NCI-H748 (cell line): ENCODE measurements around the gene UBE2D2.

Experiments used
- DNase-seq: peaks from one replicate; lab custom pipeline; 2025; ENCODE audit not compliant: unreplicated experiment; lab: John Stamatoyannopoulos, UW

The UBE2D2 gene

DNA sequence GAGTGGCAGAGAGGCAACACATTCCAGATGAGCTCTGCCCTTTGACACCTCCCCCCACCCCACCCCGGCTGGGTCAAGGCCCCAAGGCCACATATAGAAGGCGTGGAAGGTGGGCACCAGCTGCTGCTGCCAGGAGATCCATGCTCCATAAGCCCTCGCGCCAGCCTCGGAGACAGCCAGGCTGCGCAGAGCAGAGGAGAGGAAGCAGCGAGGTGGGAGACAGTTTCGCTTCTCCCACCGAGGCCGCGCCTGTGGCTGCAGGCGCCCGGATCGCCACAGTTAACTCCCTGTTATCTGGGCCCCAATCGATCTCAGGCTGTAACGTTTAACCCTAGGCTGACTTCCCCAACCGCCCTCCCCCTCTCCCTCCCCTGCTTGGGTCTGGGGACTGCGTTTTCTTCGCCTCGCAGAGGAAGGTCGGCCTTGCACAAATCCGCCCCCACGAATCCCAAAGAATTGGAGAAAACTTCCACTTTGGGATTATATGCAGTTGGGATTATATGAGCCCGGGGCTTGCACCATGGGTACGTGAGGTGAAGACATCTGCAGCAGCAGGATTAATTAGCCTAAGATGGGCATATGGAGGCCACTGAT is 85.9 kb downstream of the UBE2D2 start:
- peak; percentile 48 for DNase-seq

DNA sequence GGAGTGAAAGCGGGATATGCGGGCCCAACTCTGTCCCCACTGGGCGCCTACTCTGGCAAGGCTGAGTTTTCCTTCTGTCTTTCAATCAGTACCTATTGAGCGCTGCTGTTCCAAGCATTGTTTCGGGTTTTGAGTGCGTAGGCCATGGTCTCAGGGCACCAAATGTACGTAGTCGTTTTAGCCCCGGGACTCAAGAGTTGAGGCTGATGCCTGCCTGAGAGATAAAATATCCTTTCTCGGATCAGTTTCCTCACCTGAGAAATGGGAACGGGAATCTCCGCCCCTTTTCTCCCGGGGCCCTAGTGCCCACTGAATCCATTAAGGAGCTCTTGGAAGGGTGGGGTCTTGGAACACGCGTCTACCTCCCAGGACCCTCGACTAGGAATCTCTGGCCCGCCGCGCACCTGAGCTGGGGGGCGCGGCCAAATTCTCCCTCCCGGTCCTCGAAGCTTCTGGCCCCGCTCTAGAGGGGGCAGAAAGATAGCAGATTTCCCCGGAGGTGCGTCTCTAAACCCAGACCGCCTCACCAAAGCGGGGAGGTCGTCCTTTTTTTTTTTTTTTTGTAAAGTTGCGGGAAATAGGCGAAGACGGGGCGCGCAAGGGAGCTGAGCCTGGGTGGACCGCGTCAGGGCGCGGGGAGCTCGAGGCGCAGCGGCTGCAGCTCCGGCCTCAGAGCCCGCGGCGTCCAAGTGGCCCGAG is 86.5 kb downstream of the UBE2D2 start:
- peak; percentile 45 for DNase-seq

DNA sequence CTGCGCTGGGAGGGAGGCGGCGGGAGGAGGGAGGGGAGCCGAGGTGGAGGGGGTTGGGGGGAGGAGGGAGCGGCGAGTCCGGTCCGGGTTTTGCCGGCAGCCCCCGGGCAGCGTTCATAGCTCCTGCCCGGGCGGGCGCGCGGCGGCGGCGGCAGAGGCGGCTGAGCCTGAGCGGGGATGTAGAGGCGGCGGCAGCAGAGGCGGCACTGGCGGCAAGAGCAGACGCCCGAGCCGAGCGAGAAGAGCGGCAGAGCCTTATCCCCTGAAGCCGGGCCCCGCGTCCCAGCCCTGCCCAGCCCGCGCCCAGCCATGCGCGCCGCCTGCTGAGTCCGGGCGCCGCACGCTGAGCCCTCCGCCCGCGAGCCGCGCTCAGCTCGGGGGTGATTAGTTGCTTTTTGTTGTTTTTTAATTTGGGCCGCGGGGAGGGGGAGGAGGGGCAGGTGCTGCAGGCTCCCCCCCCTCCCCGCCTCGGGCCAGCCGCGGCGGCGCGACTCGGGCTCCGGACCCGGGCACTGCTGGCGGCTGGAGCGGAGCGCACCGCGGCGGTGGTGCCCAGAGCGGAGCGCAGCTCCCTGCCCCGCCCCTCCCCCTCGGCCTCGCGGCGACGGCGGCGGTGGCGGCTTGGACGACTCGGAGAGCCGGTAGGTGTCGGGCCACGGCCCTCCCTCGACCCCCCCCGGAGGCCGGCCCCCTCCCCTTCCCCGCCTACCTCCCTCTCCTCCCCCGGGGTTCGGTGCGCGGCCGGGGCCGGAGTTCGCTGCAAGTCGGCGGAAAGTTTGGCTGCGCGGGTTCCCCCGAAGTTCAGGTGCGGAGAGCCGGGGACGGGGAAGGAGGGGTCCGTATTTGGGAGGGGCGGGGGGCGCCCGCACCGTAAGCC is 87.3 kb downstream of the UBE2D2 start, which contains the start of gene CXXC5:
Gene CXXC5, plus strand, starts transcription at position 145 of the 877 bp plus-strand sequence. CDS start 32,175 bp downstream, outside the sequence.
- DNase-seq: peak; percentile 75

DNA sequence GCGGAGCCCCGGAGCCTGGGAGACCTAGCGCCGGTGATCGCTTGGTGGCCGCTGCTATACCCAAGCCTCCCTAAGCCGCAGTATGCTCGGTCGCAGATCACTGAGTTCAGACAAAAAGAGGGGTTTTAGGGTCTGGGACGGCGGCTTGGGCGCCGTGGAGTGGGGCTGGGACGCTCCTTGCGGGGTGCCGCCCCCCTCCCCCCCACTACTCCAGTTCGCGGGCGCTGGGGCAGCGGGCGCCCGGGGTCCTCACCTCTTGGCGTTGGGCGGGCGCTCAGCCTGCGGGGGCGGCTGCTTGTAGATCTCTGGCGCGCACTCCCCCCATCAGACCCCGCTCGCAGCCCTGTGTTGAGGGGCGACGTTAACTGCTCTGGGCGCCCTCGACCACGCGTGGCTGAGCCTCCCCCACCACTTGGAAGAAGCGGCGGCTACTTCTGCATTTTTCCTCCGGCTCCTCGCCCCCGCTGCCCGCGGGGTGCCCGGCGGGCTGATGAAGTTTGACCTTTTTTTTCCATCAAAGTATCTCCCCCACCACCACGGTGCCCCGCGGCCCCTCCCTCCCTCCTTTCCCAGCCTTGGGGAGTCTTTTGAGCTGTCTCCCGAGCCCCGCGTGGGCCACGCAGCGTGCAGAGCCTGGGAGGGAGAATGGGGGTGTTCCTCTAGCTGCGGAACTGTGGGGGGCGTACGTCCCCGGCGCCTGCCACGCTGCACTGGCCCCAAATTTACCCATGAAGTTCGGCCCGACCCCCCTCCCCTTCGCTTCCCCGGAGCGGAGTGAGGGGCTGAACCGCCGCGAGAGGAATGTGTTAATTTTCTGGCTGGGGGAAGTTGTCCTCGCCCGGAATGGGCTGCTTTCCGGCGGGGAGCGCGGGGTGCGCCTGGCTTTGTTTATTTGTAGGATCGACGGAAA is 88.2 kb downstream of the UBE2D2 start:
- DNase-seq: peak; percentile 44

DNA sequence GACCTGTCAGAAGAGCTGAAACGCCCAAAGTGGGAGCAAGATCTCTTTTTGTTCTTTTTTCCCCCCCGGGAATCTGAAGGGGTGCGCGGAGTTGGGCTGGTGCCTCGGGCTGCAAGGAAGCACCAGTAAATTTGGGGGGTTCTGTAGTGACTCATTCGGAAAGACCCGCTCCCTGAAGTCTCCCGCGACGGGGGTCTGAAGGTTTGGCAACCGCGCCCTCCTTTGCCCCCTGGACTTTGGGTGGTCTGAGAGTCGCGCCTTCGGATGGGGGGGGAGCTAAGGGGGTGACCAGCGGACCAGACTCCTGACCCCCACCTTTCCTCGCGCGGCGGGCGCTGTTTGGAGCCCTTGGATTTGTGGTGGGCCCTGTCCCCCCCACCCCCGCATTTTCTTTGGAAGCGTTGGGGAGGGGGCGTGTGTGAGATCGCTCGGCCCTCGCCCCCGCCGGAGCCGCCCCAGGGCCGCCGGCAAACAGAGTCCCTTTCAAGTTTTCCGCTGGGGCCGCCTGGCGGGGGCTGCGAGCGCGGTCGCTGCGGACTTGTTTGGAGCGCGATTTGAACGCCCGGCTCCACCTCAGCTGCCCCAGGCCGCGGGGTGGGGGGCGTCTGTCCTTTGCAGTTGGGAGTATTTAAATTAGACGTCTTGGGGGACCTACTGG is 89.0 kb downstream of the UBE2D2 start:
- peak; percentile 15 for DNase-seq

DNA sequence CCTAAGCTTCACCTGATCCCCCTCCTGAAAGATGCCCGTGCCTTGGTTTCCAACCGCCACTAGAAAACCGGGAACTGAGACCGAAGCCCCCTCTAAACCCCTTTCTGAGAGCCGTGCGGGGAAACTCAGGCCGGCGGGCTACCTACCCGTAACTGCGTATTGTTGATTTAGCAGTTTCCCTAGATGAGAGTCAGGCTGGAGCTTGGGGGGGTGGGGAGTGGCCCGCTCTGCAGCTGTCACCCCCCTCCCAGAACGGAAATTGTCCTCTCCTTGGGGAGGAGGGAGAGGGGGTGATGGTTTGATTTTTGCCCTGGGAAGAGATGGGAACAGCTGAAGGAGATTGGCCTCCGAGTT is 89.5 kb downstream of the UBE2D2 start:
- no peak for DNase-seq

DNA sequence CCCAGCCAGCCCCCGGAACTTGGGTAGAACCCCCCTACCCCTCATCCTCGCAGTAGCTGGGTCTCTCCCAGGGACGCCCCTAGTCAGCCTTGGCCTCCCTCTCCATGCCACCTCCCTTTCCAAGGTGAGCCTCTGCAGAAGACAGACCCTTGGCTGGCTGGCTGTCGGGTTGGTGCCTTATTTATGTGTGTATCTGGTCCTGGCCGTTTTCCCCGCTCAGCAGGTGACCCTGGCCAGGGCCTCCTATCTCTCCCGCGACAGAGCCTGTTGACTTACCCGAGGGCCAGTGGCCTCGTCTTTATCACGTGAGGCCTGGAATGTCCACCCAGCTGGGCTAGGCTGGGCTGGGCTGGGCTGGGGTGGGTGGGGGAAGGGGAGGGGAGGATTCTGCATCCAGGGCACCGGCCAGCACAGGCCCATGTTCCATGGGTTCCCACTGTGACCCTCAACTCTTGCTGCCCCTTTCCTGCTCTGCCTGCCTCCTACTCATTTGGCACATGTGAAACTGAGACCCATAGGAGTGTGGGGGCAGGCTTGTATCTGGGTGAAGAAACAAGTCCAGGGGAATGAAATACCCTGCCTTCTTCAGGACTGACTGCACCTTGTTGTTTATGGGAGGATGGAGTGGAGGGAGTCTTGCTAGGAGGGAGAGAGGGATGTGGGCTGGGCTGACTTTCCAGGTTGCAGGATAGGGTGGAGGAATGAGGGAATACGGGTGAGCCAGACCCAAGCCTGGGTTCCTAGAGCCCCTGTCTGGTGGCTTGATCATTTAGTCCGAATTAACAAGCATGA is 90.1 kb downstream of the UBE2D2 start:
- peak; percentile 27 for DNase-seq

DNA sequence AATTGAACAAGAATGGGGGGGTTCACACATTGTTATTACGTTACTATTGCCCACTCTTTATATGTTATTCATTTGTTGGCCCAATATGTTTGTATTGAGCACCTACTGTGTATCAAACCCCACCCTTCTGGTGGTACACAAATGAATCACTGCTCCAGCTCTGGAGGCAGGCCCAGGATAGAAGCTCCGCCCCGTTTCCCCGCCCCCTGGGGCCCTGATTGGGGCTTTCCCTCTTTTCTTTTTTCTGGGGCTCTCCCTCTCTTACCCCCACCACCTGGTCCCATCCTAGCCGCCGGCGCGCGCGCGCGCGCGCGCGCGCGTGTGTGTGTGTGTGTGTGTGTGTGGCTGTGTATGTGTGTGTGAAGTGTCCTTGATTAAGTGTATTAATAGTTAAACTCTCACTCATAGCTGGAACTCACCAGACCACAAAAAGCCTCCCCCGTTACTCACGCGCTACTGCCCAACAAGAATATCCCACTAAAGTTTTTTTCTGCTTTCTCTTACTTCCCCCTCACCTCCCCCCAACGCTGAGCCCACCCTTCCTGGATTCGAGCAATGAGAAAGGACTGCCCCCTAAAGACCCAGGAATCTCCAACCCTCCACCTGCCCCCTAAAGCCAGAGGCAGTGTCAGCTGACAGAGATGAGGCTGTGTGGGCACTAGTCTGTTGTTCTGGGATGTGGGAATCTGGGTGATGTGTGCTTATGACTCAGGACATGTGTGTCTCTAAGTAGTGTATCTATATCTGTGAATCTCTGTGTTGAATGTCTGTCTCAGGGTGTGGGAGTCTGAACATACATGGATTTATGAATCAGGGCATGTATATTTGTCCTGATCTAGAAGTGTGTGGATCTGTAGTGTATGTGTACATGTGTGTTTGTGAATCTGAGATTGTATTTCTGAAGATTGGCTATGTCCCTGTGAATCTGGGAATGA is 91.0 kb downstream of the UBE2D2 start:
- peak; percentile 26 for DNase-seq

DNA sequence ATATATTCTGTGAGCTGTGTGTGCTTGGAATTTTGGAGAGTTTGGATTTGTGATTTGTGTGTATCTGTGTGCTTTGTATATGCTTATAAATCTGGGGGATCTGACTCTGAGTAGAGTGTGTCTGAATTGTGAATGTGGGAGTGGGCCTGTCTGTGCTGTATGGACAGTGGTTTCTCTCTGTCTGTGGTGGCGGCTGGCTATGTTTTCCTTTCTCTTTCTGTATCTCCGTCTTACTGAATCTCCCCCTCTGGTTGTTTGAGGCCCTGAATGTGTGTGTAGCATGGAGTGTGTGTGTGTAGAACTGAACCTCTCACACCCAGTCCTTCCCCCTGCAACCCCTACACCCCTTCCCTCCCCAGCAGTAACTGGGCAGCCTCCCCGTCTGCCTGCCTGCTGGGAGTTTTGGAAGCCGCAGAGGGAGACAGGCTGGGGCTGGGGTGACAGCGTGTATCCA is 91.7 kb downstream of the UBE2D2 start:
- no peak for DNase-seq

DNA sequence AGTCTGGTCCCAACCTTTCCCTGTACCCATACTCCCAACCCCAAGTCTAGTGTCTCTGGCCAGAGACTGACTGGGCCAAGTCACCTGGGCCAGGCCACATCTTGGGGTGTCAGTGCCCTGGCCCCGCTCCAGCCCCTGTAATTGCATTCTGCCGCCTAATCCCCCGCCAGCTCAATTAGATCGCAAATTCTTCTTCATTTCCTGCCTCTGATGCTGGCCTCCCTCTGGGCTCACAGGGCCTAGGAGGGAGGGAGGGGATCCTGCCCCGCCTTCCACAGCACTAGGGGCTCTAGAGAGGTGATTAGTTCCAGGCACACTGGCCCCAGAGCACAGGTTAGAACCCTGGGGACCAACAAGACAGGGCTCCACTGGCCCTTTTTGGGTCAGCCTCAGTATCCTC is 92.5 kb downstream of the UBE2D2 start:
- DNase-seq: no peak

DNA sequence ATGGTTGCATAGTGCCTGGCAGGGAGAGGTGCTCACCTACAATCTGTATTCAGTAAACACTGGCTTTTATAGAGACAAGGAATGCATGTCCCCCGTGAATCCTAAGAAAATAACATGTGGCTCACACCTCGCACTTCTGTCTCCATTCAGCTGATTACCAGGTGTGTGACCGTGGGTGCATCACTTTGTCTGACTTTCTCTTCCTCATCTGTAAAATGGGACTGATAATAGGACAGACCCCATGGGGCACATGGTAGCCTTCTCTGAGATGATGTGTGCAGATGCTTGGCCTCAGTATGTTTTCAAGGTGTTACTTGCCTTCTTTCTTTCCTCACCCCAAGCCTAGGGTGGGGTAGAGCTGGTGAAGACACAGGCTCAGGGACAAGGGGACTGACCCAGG is 93.3 kb downstream of the UBE2D2 start:
- no peak for DNase-seq

DNA sequence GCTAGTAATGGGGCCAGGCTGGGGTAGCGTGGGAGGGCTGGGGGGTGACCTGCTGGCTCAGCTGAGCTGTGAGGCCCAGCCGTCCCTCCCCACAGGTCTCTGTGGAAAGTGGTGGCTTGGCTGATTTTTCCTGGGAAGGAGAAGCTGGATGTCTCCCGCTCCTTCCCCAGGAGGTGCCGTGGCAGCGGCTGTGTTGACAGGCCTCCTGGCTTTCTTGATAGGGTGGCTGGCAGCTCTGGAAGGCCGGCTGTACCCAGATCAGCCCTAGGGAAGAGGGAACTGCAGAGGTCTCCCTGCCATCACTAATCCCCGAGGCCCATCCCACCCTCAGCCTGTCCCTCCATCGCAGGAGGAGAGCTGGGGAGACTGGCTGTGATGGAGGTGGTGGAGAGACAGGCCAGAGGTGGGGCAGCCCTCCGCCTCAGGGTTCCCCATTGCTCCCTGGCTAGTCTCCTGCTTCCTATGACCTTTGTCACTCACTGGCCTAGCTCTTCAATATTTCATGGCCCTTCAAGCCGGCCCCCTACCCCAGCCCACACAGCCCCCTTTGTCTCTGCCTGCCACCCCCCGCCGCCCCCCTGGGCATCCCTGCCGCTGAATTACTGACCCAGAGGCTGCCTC is 93.8 kb downstream of the UBE2D2 start:
- no peak for DNase-seq

DNA sequence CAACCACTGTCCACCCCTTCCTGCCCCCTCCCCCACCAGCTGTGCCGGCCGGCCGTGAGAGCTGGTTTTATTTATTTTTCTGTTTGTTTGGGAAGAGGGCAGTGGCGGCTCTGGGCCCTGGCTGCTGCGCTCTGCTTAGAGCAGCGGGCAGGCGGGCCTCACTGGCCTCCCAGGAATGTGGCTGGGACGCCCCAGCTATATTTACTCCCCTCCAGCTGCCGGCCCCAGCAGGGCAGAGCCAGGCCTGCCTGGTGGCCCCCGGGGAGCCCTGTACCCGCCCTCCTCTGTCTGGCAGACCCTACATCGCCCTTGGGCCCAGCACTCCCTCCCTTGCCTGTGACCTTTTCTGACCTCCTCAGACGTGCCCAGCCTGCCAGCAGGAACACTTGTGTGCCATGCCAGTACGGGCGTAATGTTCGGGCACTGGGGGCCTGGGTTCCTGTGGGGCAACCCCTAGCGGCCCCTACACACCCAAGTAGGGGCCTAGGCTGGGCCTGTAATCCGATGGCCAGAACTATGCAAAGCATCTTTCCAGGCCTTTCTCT is 94.7 kb downstream of the UBE2D2 start:
- peak; percentile 24 for DNase-seq

DNA sequence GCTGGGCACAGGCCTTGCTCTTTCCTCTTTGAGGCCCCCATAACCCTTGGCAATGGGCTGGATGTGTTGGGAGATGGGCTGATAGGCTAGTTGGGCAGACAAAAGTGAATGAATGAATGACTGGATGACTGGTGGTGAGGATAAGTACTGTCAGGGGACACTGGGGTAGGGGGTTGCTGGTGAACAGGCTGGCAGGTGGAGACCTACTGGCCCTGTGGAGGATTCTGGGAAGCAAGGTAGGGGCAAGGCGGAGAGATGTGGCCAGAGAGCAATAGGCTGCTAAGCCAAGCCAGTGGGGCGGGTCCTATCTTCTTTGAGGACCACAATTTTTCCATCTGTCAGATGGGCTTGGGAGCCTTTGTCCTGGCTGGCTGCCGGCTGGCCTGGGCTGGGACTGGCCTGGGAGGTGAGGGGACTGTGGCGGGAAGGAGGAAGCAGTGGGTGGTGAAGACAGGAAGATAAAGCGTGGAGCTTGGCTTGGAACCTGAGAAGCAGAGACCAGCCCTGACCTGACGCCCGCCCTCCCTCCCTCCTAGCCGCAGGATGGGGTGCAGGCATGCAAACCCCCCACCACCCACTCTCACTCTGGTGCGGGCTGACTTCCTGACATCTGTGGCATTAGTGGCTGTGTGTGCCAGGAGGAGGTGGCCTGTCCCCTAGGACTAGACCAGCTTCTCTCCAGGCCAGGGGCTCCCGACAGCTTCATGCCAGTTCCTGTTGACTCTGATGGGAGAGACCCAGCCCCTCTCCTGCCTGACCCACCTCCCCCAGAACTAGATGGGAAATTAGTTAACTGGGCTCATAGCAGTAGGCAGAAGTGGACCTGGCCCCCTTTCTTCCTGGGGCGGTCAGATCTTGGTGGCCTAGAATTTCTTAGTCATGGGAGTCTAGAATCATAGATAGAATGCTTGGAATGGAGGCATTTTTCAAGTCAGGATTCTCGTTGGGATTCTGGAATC is 96.5 kb downstream of the UBE2D2 start:
- DNase-seq: no peak

DNA sequence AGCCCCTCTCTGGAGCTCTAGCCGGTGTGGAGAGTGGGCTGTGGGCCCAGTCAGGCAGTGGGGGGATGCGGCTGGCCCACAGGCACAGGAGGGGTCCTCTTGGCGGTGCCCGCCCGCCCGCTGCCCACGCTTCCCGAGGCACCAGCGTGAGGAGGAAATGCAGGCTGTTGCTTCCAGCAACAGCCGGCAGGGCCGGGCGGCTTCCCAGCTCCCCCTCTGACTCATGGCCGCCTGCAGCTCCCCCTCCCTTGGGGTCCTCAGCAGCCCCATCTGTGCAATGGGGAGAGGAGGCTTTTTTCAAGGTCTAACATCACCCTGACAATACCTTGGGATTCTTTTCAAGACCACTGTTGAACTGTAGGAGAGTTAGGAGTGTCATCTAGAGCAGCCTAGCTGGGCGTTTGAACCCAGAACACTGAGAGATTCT is 97.4 kb downstream of the UBE2D2 start:
- DNase-seq: no peak

DNA sequence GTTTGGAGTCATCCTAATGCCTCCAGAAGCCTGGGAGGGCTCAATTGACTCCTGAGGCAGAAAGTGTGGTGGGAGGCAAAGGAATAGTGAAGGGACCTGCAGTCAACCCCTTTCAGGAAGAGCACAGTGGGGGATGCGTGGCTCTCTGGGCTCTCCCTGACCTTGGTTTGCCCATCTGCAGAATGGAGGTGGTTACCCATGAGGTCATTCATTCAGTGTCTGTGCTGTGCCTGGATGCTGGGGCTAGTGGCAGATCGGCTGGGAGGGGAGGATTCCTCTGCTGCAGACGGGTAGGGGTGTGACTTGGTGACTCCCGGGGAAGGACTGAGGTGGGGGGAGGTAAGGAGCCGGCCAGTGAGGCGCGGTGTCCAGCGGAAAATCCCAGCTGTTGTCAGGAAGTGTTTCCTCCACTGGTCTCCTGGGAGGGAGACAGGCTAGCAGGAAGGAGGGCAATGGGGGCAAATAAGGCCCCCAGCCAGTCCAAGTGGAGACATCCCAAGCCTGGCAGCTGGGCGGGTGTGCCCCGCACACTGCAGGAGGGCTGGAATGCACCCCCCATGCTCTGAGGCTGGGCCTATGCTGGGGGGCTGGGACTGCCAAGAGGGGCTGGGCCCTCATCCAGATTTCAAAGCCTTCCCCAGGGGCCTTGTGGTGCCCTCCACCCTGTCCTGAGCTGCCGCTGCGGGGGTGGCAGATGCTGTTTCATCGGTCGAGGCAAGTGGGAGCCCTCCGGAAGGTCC is 98.0 kb downstream of the UBE2D2 start:
- DNase-seq: no peak
